SK-N-DZ (cell line): Measurements from ENCODE around the gene LHB.
A peak's percentile ranks its signal among the peaks of the same experiment; 100 is the strongest.

Source experiments
- DNase-seq: peaks from one replicate; pipeline ENCODE4 v3.0.0-alpha.2; 2015; ENCODE audit warnings: low spot score

LHB gene

DNA sequence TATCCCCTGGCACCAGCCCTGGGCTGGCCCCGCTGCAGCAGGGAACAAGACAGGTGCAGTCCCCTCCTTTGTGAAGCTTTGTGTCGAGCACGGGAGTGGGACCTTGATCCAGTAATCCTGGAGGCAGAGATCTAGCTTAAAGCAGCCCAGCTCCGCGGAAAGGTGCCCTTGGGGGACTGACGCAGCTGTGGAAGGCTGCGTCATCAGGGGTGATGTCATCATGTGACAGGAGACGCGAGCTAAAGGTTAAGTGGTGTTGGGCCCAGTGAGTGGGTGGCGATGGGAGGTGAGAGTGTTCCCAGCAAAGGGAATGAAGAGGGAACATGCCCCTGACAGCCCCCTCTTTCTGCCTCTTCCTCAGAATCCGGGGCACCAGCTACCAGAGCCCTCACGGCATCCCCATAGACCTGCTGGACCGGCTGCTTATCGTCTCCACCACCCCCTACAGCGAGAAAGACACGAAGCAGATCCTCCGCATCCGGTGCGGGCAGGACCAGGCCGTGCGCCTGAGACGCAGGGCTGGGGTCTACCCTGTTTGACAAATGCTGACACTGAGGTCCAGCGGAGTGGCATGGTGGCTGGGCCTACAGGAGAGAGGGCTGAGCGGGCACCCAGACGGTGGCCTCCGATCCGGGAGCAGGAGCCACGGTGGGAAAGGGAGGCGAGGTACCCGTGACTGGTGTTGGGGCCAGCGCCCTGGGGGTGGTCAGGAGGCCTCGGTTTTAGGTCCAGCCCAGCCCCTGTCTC is 2.6 kb downstream of the LHB start:
- DNase-seq, result no peak

DNA sequence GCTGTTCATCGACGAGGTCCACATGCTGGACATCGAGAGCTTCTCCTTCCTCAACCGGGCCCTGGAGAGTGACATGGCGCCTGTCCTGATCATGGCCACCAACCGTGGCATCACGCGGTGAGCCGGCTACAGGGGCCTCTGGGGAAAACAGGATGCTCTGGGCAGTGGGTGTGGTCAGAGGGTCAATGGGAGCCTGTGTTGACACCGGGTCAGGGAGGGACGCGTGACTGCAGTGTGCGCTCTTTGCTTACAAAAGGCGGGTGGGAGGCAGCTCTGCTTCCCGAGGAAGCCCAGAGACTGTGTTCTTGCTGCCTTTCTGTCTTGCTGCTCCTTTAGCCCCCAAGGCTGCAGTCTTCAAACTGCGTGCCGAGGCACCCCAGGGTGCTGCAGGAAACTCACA is 5.7 kb downstream of the LHB start:
- no peak for DNase-seq

GRCh38 chr19:49010453-49010852 is 6.4 kb downstream of the LHB start:
- DNase-seq, result no peak

DNA sequence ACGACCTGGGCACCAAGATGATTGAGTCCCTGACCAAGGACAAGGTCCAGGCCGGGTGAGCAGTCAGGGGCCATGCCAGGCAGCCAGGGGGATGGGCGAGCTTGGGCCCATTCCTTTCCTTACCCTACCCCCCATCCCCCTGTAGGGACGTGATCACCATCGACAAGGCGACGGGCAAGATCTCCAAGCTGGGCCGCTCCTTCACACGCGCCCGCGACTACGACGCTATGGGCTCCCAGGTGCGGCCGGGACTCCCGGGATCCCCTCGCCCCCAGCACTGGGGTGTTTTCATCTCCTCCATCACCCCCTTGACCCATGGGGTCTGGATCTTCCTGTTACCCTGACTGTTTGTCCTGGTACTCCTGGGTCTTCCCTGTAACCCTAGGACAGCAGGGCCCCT is 7.1 kb downstream of the LHB start:
- no peak for DNase-seq

GRCh38 chr19:49006905-49007304 is 10.0 kb downstream of the LHB start:
- no peak for DNase-seq

- no peak for DNase-seq
Observed at GRCh38 chr19:49004964-49005614, 11.8 kb downstream of the LHB start.

DNA sequence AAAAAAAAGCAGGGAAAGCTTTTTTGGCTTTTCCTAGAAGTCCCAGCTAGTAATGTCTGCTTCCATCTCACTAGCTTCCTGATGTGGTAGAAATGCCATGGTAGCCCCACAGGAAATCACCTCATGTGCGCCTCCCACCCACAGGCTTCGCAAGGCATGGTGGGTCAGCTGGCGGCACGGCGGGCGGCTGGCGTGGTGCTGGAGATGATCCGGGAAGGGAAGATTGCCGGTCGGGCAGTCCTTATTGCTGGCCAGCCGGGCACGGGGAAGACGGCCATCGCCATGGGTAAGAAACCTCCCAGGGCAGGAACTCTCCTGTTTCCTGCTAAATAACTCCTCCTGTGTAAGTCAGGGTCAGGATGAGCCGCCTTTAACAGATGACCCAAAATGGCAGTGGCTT is 12.8 kb downstream of the LHB start:
- DNase-seq, result no peak

- no peak for DNase-seq
Observed at GRCh38 chr19:48999481-49000325, 17.2 kb downstream of the LHB start.

DNA sequence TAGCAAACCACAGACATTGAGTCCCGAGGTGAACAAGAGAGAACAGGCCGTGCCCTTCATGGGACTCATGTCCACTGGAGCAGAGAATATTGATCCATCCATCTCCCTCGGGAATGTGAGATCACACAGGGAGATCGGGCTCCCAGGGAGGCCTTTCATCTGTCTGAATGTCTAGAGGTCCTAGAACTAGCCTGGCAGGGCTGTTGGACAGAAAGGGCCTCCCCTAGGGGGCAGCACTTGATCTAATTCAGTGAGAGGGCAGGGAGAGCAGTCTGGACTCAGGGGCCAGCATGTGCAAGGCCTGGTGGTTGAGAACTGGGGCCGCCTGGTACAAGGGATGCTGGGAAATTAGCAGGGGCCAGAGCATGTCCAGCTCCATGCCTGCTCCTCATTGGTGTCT is 18.9 kb downstream of the LHB start:
- DNase-seq, result peak; percentile 54

GRCh38 chr19:48994035-48994386 is 22.9 kb downstream of the LHB start:
- no peak for DNase-seq

DNA sequence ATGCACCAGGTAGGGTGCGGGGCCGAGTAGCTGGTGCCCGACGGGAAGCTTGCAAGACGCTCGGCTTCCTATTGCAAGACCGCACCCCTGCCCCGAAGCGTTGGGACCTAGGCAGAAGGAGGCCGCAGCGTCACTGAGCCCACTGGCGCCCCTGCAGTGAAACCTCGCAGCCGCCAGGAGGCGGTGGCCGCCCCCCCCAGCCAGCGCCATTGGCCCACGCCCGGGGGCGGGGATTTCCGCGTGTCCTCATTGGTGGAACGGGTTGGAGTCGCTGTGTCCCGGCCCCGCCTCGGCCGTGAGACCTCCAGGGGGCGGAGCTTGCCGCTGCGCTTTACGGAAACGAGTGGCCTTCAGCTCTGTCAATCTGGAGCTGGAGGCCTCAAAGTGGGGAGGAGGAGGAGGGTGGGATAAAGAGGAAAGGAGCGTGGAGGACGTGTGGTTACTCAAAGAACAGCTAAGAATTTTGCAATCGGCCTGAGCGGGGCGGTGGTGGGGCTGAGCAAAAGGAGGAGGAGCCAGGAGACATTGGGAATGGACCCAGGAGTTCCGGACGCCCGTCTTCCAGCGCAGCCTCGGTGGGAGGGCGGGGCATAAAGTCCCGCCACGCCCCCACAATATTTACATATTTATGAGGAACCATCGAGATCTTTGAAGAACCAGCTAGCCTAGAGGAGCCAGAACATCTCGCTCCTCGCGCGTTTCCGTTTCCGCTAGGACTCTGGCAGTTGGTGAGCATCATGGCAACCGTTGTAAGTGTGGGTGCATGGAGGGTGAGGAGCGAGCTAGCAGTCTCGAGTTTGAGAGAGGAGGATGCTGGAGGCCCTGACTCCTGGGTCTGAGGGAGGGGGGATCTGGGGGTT is 23.5 kb downstream of the LHB start, which contains the start of the genes GYS1 and RUVBL2:
TSS of gene GYS1 (minus strand) at position 135 of the 860 bp plus-strand sequence. CDS start 197 bp downstream, outside the sequence.
TSS of gene RUVBL2 (plus strand) at position 713 of the 860 bp plus-strand sequence. CDS start at position 738, 25 bp downstream.
- DNase-seq, result peak; percentile 97

- DNase-seq, result no peak
Observed at GRCh38 chr19:48992581-48993174, 24.2 kb downstream of the LHB start.

GRCh38 chr19:48991873-48992580 is 24.9 kb downstream of the LHB start:
- peak; percentile 31 for DNase-seq

GRCh38 chr19:48991011-48991609 is 25.8 kb downstream of the LHB start:
- DNase-seq, result no peak

- no peak for DNase-seq
Observed at GRCh38 chr19:48990400-48990799, 26.5 kb downstream of the LHB start.

- DNase-seq, result no peak
Observed at GRCh38 chr19:48989701-48990291, 27.1 kb downstream of the LHB start.

DNA sequence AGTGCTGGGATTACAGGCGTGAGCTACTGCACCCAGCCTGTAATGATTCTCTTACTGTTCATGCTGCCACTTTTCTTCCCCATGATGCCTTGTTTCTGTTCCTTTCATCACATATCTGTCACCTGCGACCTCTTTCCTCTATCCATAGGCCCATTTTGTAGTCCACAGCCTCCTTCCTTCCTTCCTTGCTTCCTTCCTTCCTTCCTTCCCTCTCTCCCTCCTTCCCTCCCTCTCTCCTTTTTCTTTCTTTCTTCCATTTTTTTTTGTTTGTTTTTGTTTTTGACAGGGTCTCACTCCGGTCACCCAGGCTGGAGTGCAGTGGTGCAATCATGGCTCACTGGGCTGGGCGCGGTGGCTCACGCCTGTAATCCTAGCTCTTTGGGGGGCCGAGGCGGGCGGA is 28.0 kb downstream of the LHB start:
- DNase-seq, result no peak

DNA sequence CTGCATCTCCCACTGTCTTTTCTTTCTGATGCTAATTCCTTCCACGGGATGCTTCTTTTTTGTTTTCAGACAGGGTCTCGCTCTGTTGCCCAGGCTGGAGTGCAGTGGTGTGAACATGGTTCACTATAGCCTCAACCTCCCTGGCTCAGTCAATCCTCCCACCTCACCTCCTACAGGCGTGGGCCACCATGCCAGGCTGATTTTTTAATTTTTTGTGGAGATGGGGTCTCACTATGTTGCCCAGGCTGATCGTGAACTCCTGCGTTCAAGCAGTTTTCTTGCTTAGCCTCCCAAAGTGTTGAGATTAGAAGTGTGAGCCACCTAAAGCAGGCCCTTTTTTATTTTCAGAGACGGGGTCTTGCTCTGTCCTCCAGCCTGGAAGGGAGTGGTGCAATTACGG is 28.6 kb downstream of the LHB start:
- no peak for DNase-seq

GRCh38 chr19:48987323-48987722 is 29.6 kb downstream of the LHB start:
- no peak for DNase-seq
